Naive B cell (primary cell): ENCODE data around the gene TNIK. TPM values are rescaled to one million over a fixed set of nuclear protein-coding genes. Genes with fewer than 3 reads are reported as not detected.
"Not testable (repeated sequence)": the region's sequence is repeated elsewhere in the genome, so short reads cannot be mapped to it uniquely, and the experiment has no call there.

Experiments used
- ATAC-seq, 2 donors: fragments of 150-1000 bp; cut with Tn5 transposase; 2 replicates each; pipeline ENCODE4 v1.10.0; 2021; ENCODE audit warnings: low read depth in 2 of 2, mild to moderate bottlenecking in 2 of 2, moderate library complexity in 2 of 2
- DNase-seq: peaks from one replicate; pipeline ENCODE4 v3.0.0; 2022
- H3K27ac Mint-ChIP-seq, 6 donors: one replicate each; pipeline ENCODE4 v1.8.0; 2020 to 2022; ENCODE audit warnings: mild to moderate bottlenecking in 6 of 6, mixed read lengths in 6 of 6, moderate library complexity in 5 of 6, inconsistent platforms in 2 of 6
- H3K27me3 Mint-ChIP-seq, 3 donors: one replicate each; pipeline ENCODE4 v1.8.0; 2021 to 2022; ENCODE audit warnings: mixed read lengths in 3 of 3, mild to moderate bottlenecking in 1 of 3
- H3K36me3 Mint-ChIP-seq, 2 donors: one replicate each; pipeline ENCODE4 v1.8.0; 2020 to 2022; ENCODE audit warnings: mixed read lengths in 2 of 2, inconsistent platforms in 1 of 2, mild to moderate bottlenecking in 1 of 2
- H3K4me1 Mint-ChIP-seq, 3 donors: one replicate each; pipeline ENCODE4 v1.8.0; 2020 to 2022; ENCODE audit warnings: mixed read lengths in 3 of 3, inconsistent platforms in 1 of 3, mild to moderate bottlenecking in 1 of 3, moderate library complexity in 1 of 3
- H3K4me3 Mint-ChIP-seq, 8 donors: one replicate each; pipeline ENCODE4 v1.8.0; 2020 to 2022; ENCODE audit warnings: mild to moderate bottlenecking in 8 of 8, mixed read lengths in 8 of 8, moderate library complexity in 8 of 8, inconsistent platforms in 2 of 8
- H3K9me3 Mint-ChIP-seq, 7 donors: one replicate each; pipeline ENCODE4 v1.8.0; 2020 to 2022; ENCODE audit warnings: mixed read lengths in 7 of 7, mild to moderate bottlenecking in 5 of 7, inconsistent platforms in 2 of 7, moderate library complexity in 1 of 7
- polyA plus RNA-seq, 6 donors: library from polyadenylated mRNA; unstranded; fragments of 300-500 nt; fragmentation: Illumina TruSeq; gene quantifications; one replicate each; pipeline ENCODE4 v1.2.3, GENCODE V29; 2021; ENCODE audit warnings: low read depth in 6 of 6

Gene TNIK
- polyA plus RNA-seq, 6 donors from 2014 or later = 0.58 to 1.8 (median 1.1) TPM; not detected in 1

DNA sequence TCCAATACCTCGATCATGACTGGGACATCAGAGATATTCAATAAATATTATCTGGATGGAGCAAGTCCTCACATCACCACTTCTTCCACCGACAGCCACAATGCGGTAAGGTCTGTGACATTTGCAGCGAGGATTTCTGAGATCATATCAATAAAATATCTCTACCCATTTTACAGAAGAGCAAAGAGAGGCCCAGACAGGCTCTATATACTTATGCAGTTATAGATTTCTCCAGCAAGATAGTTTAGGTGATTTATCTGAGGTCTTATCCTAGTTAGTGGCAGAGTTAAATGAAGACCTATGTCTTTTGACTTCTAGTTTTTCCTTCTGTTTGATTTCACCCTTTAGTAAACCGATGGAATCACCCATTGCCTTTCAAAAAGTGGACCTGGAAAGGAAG is 81.6 kb downstream of the TNIK start:
- no peak for DNase-seq
- Mint-ChIP-seq H3K9me3 (no peaks in the 10 kb centered on the region), H3K27me3 (no peaks in the 10 kb centered on the region), H3K27ac (no peak overlapping the region), H3K4me3 (no peak overlapping the region), H3K36me3 (no peaks in the 10 kb centered on the region), H3K4me1 (no peaks in the 10 kb centered on the region)
- ATAC-seq = no peak

DNA sequence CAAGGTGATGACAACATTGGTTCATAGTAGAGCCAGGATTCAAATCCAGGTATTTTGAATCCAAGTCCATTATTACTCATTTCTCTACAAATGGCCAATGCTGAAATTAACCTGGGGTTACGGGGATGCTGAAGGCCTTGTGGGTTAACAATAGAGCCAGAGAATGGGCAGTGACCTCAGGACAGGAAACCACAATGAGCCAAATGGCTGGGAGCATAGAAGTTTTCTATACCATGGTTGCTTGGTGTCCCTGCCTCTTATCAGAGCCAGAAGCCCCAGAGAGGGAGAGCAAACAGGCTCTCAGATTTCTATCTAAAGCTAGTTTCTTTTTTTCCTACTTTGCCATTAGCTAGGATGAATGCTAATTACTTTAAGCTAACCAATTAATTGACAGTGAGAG is 82.3 kb downstream of the TNIK start:
- Mint-ChIP-seq H3K27me3 (no peaks in the 10 kb centered on the region), H3K27ac (no peak overlapping the region), H3K36me3 (no peaks in the 10 kb centered on the region), H3K4me1 (no peaks in the 10 kb centered on the region), H3K9me3 (no peaks in the 10 kb centered on the region), H3K4me3 (no peak overlapping the region)
- ATAC-seq (no peak), DNase-seq (no peak)

DNA sequence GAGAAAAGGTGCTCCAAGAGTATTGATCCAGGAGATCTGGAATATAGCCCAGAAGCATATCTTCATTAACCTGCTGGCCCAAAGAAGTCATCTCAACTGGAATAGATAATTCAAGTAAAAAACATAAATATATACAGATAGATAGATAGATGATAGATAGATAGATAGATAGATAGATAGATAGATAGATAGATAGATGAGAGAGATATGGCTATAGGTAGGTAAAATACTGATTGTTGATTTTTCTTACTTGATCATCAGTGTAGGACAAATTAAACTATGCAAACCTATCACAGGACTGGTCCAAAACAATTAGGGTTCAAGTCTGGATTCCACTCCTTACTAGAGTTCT is 83.6 kb downstream of the TNIK start:
- Mint-ChIP-seq H3K27me3 (no peaks in the 10 kb centered on the region), H3K4me3 (no peak overlapping the region), H3K9me3 (no peaks in the 10 kb centered on the region), H3K36me3 (no peaks in the 10 kb centered on the region), H3K4me1 (no peaks in the 10 kb centered on the region), H3K27ac (no peak overlapping the region)
- DNase-seq = no peak
- no peak for ATAC-seq

DNA sequence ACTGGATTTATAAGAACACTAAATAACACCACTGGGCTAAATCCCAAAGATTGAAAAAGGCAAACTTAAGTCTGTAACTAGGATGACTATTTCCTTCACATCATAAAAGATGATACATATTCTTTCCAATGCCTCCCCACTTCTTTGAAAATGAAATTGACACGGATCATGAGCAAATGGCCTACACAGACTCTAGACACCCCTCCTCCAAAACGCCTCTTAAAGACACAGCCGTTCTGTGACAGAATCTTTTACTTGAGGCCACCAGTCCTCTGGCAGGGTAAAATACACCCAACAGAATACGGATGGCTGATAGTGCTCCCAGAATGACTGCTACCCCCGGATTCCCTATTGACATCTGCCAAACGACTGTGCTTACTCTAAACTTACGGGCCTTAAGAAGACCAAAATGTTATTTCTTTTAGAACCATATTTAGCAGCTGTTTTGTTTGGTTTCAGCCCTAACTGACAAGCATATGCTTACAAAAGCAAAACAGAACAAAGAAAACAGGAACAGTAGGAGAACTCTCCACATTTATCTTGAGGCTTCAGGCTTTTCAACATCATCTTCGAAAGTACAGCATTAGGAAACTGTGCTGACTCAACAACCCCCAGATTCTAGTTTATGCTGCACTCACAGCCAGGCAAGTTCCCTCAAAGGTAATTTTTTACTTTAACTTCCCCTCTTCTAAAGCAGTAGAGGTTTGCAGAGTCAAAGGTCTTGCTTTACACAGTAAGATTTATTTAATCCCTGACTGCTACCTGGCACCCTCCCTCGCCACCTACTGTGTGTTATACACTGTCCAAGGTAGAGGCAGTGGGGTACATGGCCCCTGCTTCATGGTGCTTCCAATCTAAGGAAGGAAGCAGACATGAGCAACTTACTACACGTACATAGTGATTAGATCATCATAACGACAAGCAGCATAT is 84.3 kb downstream of the TNIK start:
- Mint-ChIP-seq H3K36me3 (no peaks in the 10 kb centered on the region), H3K9me3 (no peaks in the 10 kb centered on the region), H3K4me1 (no peaks in the 10 kb centered on the region), H3K27me3 (no peaks in the 10 kb centered on the region), H3K4me3 (peak overlapping the region in 1 of 8 donors; percentile 23), H3K27ac (peak overlapping the region in 1 of 6 donors; percentile 4)
- DNase-seq = no peak
- no peak for ATAC-seq

DNA sequence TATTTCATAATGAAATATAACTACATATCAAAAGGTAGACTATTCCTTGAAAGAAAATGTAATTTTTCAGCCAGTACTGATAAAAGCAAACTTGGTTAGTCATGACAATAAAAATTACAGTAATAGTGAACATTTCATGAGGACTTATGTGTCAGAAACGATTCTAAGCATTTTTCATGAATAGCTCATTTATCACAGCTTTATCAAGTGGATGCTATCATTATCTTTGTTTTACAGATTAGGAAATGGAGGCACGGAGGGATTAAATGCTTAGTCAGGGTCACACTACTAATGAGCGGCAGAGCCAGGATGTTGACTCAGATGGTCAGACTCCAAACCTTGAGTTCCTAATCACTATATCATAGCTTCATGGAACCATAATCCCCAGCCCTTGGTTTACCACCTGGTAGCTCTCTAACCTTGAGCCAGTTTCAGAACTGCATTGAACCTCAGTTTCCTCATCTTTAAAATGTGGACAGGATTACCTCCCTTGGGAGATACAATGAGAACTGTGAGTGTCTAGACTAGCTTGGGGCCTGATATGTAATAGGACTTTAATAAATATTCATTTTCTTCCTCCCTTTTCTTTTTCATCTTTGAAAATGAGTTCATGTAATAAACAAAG is 85.4 kb downstream of the TNIK start:
- no peak for DNase-seq
- ATAC-seq = no peak
- Mint-ChIP-seq H3K36me3 (no peaks in the 10 kb centered on the region), H3K4me3 (no peak overlapping the region), H3K4me1 (no peaks in the 10 kb centered on the region), H3K9me3 (no peaks in the 10 kb centered on the region), H3K27me3 (no peaks in the 10 kb centered on the region), H3K27ac (no peak overlapping the region)

DNA sequence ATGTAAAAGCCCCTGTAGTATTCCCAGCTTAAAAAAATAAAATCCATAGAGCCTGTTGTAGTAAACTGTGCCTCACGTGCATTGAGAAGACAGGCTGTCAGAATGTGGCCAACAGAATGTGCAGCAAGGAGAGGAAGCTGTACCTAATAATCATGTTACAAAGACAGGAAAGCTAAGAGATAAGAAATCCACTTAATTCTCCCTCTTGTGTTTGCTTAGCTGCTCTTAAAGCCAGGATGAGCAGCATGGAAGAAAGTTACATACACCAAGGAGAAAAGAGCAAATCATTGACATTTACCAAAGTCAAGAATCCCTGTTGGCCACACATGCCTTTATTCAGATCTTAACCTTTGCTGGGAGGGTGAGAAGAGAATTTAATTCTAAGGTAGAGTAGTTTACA is 85.9 kb downstream of the TNIK start:
- no peak overlapping the region for H3K27ac Mint-ChIP-seq
- ATAC-seq = no peak
- H3K9me3 Mint-ChIP-seq = no peaks in the 10 kb centered on the region
- H3K4me3 Mint-ChIP-seq = no peak overlapping the region
- no peak for DNase-seq
- no peaks in the 10 kb centered on the region for H3K27me3 Mint-ChIP-seq
- H3K4me1 Mint-ChIP-seq = no peaks in the 10 kb centered on the region
- no peaks in the 10 kb centered on the region for H3K36me3 Mint-ChIP-seq

DNA sequence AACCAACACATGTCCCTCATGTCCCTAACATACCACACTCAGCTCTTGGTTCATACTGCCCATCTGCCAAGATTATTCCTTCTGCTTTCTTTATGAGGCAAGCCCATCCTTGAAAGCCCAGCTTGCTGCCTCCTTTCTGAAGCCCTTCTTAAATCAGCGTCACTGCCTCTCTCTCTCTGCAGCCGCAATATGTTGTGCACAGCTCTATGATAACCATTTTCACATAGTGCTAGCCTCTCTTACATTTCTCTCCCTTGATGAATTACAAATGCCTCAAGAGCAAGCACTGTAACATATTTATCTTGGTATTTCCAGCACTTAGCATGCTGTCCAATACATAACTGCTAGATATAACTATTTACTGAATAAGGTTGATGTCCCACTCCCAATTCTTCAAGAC is 86.5 kb downstream of the TNIK start:
- no peaks in the 10 kb centered on the region for H3K4me1 Mint-ChIP-seq
- no peak for DNase-seq
- no peak overlapping the region for H3K4me3 Mint-ChIP-seq
- H3K36me3 Mint-ChIP-seq = no peaks in the 10 kb centered on the region
- H3K27me3 Mint-ChIP-seq = no peaks in the 10 kb centered on the region
- ATAC-seq = no peak
- no peaks in the 10 kb centered on the region for H3K9me3 Mint-ChIP-seq
- no peak overlapping the region for H3K27ac Mint-ChIP-seq

DNA sequence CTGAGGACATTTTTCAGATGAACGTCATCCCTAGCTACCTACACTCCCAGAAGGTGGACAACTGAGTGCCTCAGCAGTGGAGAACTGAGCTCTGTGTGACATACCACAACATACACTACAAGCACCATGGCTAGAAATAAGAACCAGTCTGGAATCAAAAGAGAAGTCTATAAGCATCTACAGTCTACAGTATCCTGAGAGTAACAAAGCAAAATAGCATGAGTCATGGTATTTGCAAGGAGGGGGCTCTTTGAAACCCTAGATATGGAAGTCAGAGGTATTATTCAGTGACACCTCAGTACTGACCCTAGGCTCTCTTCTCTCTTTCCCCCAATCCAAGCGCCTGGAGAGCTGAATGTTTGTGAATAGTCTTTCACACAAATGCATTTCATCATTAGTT is 87.5 kb downstream of the TNIK start:
- DNase-seq (no peak), ATAC-seq (no peak)
- H3K36me3 Mint-ChIP-seq = no peaks in the 10 kb centered on the region
- H3K27ac Mint-ChIP-seq = no peak overlapping the region
- no peaks in the 10 kb centered on the region for H3K9me3 Mint-ChIP-seq
- H3K27me3 Mint-ChIP-seq = no peaks in the 10 kb centered on the region
- H3K4me1 Mint-ChIP-seq = no peaks in the 10 kb centered on the region
- no peak overlapping the region for H3K4me3 Mint-ChIP-seq

DNA sequence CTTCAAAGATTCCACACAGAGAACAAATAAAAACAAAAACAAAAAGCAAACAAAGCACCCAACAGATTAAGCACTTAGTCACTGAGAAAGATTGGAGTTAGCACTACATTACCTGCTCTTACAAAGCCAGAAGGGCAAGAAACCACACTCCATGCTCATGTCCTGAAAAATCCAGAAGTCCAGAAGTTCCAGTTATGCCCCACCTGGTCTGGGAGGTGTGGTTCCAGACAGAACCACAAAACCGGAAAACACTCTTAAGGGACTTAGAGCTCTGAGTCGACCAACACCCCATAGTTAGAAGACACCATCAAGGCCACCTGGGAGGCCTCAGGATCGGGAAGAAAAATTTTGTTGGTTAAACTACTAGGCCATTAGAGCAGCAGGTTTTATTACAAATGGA is 88.9 kb downstream of the TNIK start:
- Mint-ChIP-seq H3K36me3 (no peaks in the 10 kb centered on the region), H3K4me3 (no peak overlapping the region), H3K9me3 (no peaks in the 10 kb centered on the region), H3K4me1 (no peaks in the 10 kb centered on the region), H3K27ac (no peak overlapping the region), H3K27me3 (no peaks in the 10 kb centered on the region)
- no peak for DNase-seq
- no peak for ATAC-seq

DNA sequence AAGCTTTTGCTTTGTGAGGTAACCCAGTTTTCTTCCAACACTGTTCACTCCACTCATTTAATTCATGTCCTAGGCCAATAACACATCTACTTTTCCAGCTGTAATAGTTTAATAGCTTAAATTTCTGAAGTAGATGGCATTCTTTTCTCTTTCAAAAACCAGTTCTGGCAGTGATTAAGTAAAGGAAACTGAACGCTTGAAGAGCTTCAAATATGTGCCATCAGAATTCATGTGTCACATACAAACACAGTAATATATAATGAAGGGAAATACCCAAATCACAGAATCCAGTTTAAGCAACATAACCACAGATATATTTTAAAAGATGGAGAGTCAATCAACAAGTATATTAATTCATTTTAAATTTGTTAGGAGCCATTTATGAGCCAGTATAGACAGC is 91.0 kb downstream of the TNIK start:
- DNase-seq (no peak), ATAC-seq (no peak)
- H3K4me3 Mint-ChIP-seq = no peak overlapping the region
- no peaks in the 10 kb centered on the region for H3K27me3 Mint-ChIP-seq
- no peaks in the 10 kb centered on the region for H3K9me3 Mint-ChIP-seq
- no peak overlapping the region for H3K27ac Mint-ChIP-seq
- no peaks in the 10 kb centered on the region for H3K4me1 Mint-ChIP-seq
- no peaks in the 10 kb centered on the region for H3K36me3 Mint-ChIP-seq

DNA sequence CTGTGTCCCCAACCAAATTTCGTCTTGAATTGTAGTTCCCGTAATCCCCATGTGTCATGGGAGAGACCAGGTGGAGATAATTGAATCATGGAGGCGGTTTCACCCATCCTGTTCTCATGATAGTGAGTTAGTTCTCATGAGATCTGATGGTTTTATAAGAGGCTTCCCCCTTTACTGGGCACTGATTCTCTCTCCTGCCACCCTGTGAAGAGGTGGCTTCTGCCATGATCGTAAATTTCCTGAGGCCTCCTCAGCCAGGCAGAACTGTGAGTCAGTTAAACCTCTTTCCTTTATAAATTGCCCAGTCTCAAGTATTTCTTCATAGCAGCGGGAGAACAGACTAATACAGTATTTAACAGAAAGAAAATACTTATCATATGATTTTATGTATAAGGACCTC is 93.5 kb downstream of the TNIK start:
- DNase-seq, H3K9me3 Mint-ChIP-seq, H3K27me3 Mint-ChIP-seq, H3K4me3 Mint-ChIP-seq, H3K4me1 Mint-ChIP-seq, ATAC-seq, H3K27ac Mint-ChIP-seq, H3K36me3 Mint-ChIP-seq: not testable (repeated sequence)

DNA sequence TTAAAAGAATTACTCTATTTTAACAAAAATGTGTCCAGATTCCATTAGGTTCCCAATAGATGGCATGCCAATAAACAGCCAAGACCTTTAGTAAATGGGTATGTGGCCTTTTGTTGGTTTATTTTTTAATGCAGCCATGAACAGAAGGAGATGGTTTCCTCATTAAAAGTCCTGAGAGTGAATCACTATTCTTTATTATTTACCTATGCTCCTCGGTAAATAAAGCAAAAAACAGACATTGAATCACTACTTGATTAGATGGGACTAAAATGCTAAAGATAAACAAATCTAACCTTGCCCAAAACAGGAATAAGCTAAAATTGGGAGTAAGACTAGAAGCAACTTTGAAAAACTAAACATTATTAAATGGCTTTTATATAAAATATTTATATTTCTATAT is 94.2 kb downstream of the TNIK start:
- DNase-seq = no peak
- Mint-ChIP-seq H3K4me3 (no peak overlapping the region), H3K27me3 (no peaks in the 10 kb centered on the region), H3K9me3 (no peaks in the 10 kb centered on the region), H3K4me1 (no peaks in the 10 kb centered on the region), H3K27ac (no peak overlapping the region), H3K36me3 (no peaks in the 10 kb centered on the region)
- no peak for ATAC-seq

DNA sequence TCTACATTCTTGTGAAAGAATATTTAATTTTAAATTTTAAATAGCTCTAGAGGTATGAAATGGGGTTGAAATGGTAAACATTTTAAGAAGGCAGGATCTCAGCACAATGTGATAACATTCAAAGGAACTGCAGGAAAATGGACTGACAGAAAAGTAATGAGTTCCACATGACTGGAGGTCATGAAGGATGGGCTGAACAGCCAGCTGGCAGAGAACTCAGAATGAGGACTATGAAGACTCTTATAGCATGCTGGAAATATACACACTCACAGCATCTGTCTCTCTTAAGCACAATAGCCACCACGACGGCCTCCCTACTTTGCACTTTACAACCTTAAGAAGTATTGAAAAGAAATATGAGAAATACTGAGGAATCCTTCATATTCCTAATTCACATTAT is 94.7 kb downstream of the TNIK start:
- Mint-ChIP-seq H3K36me3 (no peaks in the 10 kb centered on the region), H3K4me1 (no peaks in the 10 kb centered on the region), H3K9me3 (no peaks in the 10 kb centered on the region), H3K27me3 (no peaks in the 10 kb centered on the region), H3K4me3 (no peak overlapping the region), H3K27ac (no peak overlapping the region)
- DNase-seq (no peak), ATAC-seq (no peak)

DNA sequence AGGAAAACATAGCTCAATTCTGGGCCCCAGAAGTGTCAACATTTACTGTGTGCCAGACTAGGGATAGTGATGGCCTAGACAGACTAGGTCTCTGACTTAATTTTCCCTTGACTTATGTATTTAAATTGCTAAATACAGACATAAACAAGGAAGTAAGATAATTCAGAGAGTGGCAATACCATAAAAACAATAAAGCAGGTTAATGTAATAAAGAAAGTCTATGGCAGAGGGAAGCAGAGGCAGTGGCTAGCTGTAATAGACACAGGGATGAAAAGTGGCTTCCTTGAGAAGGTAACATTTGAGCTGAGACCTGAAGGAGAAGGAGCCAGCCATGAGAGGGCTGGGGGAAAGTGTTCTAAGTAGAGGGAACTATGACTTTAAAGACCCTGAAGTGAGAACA is 95.7 kb downstream of the TNIK start:
- Mint-ChIP-seq H3K4me1 (no peaks in the 10 kb centered on the region), H3K27ac (no peak overlapping the region)

More for the DNA sequence above, 95.7 kb downstream of the TNIK start:
- Mint-ChIP-seq H3K4me3 (no peak overlapping the region), H3K36me3 (no peaks in the 10 kb centered on the region), H3K27me3 (no peaks in the 10 kb centered on the region), H3K9me3 (no peaks in the 10 kb centered on the region)
- no peak for ATAC-seq
- DNase-seq = no peak
